Measurements from ENCODE around the gene LCN6. TPM values are rescaled to one million over a fixed set of nuclear protein-coding genes. Genes with fewer than 3 reads are reported as not detected.

The LCN6 gene
- total RNA-seq, 2 donors from 2014 or later: 6.4 to 9.3 TPM

DNA sequence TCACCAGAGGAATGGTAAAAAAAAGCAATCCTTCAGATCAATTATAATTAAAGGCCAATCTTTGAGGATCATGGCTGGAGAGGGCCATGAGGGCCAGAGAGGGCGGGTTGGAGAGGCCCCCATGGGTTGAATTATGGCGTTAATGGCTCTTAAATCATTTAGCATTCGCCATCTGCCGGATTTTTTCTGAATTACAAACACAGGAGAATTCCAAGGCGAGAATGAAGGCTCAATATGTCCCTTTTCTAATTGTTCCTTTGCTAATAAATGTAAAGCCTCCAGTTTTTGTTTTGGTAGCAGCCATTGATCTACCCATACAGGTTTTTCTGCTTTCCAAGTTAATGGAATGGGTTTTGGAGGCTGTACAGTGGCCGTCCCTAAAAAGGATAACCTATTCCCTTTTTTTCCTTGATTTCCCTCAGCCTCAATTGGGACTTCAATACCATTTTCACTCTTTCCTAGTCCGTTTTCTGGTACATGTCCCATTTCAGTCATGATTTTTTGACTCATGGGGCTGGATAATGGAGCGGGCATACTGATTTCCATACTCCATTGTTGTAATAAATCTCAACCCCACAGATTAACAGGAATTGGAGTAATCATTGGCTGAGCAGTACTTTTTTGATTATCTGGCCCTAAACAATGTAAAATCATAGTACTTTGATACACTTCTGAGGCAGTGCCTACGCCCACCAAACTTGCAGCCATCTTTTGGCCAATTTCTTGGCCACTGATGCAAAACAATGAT lies 36.1 kb upstream of the LCN6 start:
- peaks cover 0 to 19% of the 10 kb centered on the region in 2 donors for H3K4me1 ChIP-seq
- no peak overlapping the region for H3K27ac ChIP-seq
- H3K36me3 ChIP-seq: no peaks in the 10 kb centered on the region
- no peak overlapping the region for H3K4me3 ChIP-seq
- no peak for DNase-seq (ENCODE audit: low spot score)
- H3K27me3 ChIP-seq: no peaks in the 10 kb centered on the region
- no peaks in the 10 kb centered on the region for H3K9me3 ChIP-seq
- TF ChIP-seq CTCF (IDR thresholded peaks at IDR 0.05): peak; percentile 20 to 60

DNA sequence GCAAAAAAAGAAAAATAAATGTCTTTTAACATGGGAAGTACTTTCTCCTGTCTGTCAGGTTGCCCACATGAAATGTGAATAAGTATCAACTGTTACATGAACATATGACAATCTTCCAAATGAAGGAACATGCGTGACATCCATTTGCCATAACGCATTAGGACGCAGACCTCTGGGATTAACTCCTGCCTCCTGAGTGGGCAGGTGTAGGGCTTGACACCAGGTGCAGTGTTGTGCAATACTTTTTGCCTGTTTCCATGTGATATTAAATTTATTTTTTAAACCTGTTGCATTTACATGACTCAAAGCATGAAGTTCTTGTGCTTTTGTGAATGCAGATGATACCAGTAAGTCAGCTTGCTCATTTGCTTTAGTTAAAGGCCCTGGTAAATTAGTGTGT lies 34.1 kb upstream of the LCN6 start:
- Histone ChIP-seq H3K9me3 (no peaks in the 10 kb centered on the region), H3K36me3 (no peaks in the 10 kb centered on the region), H3K27me3 (no peaks in the 10 kb centered on the region), H3K4me3 (no peak overlapping the region), H3K4me1 (peaks cover 0 to under 1% of the 10 kb centered on the region in 2 donors), H3K27ac (no peak overlapping the region)
- no peak for TF ChIP-seq CTCF (IDR thresholded peaks at IDR 0.05)
- DNase-seq (ENCODE audit: low spot score): no peak

GRCh38 chr9:136779808-136780207 lies 31.5 kb upstream of the LCN6 start:
- Histone ChIP-seq H3K36me3 (no peaks in the 10 kb centered on the region), H3K27me3 (no peaks in the 10 kb centered on the region), H3K27ac (no peak overlapping the region), H3K4me1 (no peaks in the 10 kb centered on the region), H3K9me3 (no peaks in the 10 kb centered on the region), H3K4me3 (no peak overlapping the region)
- DNase-seq (ENCODE audit: low spot score): no peak
- TF ChIP-seq CTCF (IDR thresholded peaks at IDR 0.05): no peak

DNA sequence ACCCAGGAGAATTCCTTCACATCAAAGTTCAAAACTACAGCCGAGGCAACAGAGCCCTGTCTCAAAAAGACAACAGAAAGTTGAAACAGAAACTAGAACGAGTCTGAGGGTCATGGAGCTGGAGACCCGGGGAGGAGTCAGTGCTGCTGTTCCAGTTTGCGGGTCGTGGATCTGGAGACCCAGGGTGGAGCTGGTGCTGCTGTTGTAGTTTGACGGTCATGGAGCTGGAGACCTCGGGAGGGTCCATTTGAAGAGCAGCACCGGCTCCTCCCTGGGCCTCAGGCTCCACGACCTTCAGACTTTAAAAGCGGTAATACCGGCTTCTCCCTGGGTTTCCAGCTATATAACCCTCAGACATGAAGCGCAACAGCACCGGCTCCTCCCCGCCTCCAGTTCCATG lies 29.0 kb upstream of the LCN6 start:
- Histone ChIP-seq H3K4me1 (no peaks in the 10 kb centered on the region), H3K4me3 (no peak overlapping the region), H3K27ac (no peak overlapping the region), H3K27me3 (no peaks in the 10 kb centered on the region), H3K9me3 (peaks cover 0 to 6% of the 10 kb centered on the region in 2 donors), H3K36me3 (no peaks in the 10 kb centered on the region)
- no peak for DNase-seq (ENCODE audit: low spot score)
- TF ChIP-seq CTCF (IDR thresholded peaks at IDR 0.05): no peak

DNA sequence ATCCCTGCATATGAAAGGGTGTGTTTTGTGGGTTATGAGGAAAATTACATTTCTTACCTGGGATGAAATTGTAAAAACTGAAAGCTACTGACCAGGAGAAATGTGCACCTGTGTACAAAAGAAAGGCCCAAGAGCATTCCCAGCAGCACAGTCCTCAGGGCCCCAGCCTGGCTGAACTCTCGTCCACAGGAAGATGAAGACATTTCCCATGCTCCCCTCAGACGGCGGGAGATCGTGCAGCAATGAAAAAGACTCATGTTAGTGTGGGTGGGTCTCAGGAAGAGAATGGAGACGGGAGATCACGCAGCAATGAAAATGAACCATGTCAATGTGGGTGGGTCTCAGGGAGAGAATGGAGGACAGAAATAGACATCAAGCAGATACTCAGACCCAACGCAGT lies 28.6 kb upstream of the LCN6 start:
- H3K4me1 ChIP-seq: no peaks in the 10 kb centered on the region
- peaks cover 0 to 6% of the 10 kb centered on the region in 2 donors for H3K9me3 ChIP-seq
- no peaks in the 10 kb centered on the region for H3K27me3 ChIP-seq
- TF ChIP-seq CTCF (IDR thresholded peaks at IDR 0.05): no peak
- no peaks in the 10 kb centered on the region for H3K36me3 ChIP-seq
- H3K4me3 ChIP-seq: no peak overlapping the region
- H3K27ac ChIP-seq: no peak overlapping the region
- DNase-seq (ENCODE audit: low spot score): no peak

DNA sequence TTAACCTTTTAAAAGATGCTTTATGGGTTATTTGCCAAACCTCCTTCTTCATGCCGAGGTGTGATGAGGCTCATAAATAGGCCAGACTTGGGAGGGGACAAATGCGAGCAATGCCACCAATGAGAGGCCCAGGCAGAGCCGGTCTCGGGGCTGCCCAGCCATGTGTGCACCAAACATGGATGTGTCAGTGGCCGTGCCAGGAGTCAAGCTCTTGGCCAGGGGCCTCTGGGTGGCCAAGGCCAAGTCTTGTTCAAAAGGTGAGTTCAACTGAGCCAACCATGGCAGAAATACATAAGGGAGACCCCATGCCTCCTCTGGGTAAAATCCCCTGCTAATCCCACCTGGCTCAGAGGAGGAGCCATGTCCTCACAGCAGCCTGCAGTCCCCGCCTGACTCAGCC lies 26.9 kb upstream of the LCN6 start:
- no peaks in the 10 kb centered on the region for H3K4me1 ChIP-seq
- no peak for DNase-seq (ENCODE audit: low spot score)
- no peak overlapping the region for H3K27ac ChIP-seq
- peaks cover 0 to 6% of the 10 kb centered on the region in 2 donors for H3K9me3 ChIP-seq
- no peak for TF ChIP-seq CTCF (IDR thresholded peaks at IDR 0.05)
- no peaks in the 10 kb centered on the region for H3K27me3 ChIP-seq
- no peaks in the 10 kb centered on the region for H3K36me3 ChIP-seq
- H3K4me3 ChIP-seq: no peak overlapping the region

All from right atrium auricular region (tissue), 2 donors.